Rectal smooth muscle tissue (tissue), 1 donor: ENCODE results near the gene PRSS38.
"Not testable (repeated sequence)": the region's sequence is repeated elsewhere in the genome, so short reads cannot be mapped to it uniquely, and the experiment has no call there.

ENCODE experiments used
- H3K27ac ChIP-seq: one replicate; pipeline ENCODE4 v1.7.0; 2013; ENCODE audit warnings: low read depth, low read length, inconsistent platforms
- H3K27me3 ChIP-seq: one replicate; pipeline ENCODE4 v1.7.0; 2013; ENCODE audit warnings: low read length; ENCODE audit not compliant: control insufficient read depth, insufficient read depth
- H3K36me3 ChIP-seq: one replicate; pipeline ENCODE4 v1.7.0; 2013; ENCODE audit warnings: low read length; ENCODE audit not compliant: control insufficient read depth, insufficient read depth
- H3K4me1 ChIP-seq: one replicate; pipeline ENCODE4 v1.7.0; 2013; ENCODE audit warnings: low read length; ENCODE audit not compliant: control insufficient read depth, insufficient read depth
- H3K4me3 ChIP-seq: one replicate; pipeline ENCODE4 v1.7.0; 2013; ENCODE audit warnings: low read length
- H3K9ac ChIP-seq: one replicate; pipeline ENCODE4 v1.7.0; 2013; ENCODE audit warnings: low read length

The PRSS38 gene

DNA sequence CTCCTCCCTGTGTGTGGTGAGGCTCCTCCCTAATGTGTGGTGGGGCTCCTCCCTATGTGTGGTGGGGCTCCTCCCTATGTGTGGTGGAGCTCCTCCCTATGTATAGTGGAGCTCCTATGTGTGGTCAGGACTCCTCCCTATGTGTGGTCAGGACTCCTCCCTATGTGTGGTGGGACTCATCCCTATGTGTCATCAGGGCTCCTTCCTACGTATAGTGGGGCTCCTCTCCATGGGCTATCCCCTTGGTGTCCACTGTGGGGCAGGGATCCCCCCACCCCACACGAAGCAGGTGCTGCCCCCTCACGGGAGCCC lies 29.6 kb downstream of the PRSS38 start:
- Histone ChIP-seq H3K4me1 (no peaks in the 10 kb centered on the region), H3K36me3 (no peaks in the 10 kb centered on the region), H3K9ac (no peak overlapping the region), H3K27me3 (no peaks in the 10 kb centered on the region), H3K4me3 (no peak overlapping the region), H3K27ac (no peak overlapping the region)

DNA sequence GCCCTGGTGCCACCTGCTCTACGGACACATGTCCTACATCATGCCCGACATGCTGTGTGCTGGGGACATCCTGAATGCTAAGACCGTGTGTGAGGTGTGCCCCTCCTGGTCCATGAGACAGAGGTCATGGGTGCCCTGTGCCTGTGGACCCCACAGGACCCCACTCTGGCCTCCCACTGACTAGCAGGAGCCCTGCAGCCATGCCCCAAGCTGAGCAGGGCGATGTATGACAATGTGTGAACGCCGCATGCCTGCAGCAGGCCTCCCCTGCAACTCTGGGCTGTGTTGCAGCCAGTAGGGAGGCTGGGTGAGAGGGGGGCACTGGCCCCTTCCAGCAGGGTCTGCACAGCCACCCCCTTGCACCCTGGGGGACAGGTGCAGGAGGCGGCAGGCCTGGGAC lies 30.0 kb downstream of the PRSS38 start:
- no peaks in the 10 kb centered on the region for H3K4me1 ChIP-seq
- no peaks in the 10 kb centered on the region for H3K27me3 ChIP-seq
- H3K27ac ChIP-seq, result no peak overlapping the region
- no peak overlapping the region for H3K4me3 ChIP-seq
- no peak overlapping the region for H3K9ac ChIP-seq
- no peaks in the 10 kb centered on the region for H3K36me3 ChIP-seq

DNA sequence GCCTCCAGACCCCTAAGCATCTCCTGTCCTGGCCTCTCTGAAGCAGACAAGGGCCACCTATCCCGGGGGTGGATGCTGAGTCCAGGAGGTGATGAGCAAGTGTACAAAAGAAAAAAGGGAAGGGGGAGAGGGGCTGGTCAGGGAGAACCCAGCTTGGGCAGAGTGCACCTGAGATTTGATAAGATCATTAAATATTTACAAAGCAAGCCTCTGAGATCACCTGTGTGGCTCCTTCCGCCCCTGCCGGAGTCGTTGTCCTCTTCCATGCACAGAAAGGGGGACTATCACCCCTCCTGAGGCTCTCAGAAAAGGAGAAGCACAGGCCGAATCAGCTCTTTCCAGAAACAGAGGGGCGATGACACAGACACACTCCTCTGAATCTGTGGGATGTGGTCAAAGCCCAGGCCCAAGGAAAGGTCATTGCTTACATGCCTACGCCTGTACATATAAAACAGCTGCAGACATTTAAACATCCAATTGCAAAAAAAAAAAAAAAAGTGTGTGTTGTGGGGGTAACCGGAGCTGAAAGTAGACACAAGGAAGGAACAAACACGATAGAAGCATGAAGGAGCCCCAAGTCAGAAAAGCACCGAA lies 30.9 kb downstream of the PRSS38 start:
- H3K27ac ChIP-seq, result no peak overlapping the region
- H3K4me1 ChIP-seq, result no peaks in the 10 kb centered on the region
- no peak overlapping the region for H3K4me3 ChIP-seq
- H3K27me3 ChIP-seq, result no peaks in the 10 kb centered on the region
- H3K36me3 ChIP-seq, result no peaks in the 10 kb centered on the region
- no peak overlapping the region for H3K9ac ChIP-seq

DNA sequence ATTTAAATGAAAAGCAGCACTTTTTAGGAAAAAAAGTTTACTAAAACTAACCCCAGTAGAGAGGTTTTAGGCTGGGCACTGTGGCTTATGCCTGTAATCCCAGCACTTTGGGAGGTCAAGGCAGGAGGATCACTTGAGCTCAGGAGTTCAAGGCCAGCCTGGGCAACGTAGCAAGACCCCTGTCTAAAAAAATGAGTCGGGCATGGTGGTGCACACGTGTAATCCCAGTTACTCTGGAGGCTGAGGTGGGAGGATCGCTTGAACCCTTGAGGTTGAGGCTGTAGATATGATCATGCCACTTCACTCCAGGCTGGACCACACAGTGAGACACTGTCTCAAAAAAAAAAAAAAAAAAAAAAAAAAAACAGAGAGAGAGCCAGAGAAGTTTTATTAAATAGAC lies 31.6 kb downstream of the PRSS38 start:
- H3K36me3 ChIP-seq, H3K4me1 ChIP-seq, H3K4me3 ChIP-seq: not testable (repeated sequence)

DNA sequence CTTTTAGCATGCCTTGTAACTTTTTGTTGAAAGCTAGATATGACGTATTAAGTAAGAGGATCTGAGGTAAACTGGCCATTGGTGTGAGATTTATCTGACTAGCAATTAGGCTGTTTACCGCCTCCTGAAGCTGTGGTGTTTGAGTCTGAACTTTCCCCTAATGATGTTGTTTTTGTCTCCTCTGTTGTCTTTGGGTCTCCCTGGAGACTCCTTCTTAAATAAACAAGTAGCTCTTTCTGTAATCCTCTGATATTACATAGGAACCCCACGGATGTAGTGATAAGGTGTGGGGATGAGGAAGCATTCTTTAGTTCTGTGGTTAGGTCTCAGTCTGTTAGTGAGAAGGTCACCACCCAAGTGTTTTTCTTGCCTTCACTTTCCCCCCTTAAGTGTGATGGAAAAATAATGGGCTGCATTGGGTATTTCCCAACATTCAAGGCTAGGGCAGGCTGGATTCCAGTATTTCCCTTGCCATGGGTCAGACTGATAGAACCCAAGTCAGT lies 33.0 kb downstream of the PRSS38 start:
- Histone ChIP-seq H3K27ac (no peak overlapping the region), H3K27me3 (no peaks in the 10 kb centered on the region), H3K36me3 (no peaks in the 10 kb centered on the region), H3K9ac (no peak overlapping the region), H3K4me3 (no peak overlapping the region), H3K4me1 (no peaks in the 10 kb centered on the region)

More for the DNA sequence above, 31.6 kb downstream of the PRSS38 start:
- not testable (repeated sequence) for H3K9ac ChIP-seq, H3K27ac ChIP-seq, H3K27me3 ChIP-seq

DNA sequence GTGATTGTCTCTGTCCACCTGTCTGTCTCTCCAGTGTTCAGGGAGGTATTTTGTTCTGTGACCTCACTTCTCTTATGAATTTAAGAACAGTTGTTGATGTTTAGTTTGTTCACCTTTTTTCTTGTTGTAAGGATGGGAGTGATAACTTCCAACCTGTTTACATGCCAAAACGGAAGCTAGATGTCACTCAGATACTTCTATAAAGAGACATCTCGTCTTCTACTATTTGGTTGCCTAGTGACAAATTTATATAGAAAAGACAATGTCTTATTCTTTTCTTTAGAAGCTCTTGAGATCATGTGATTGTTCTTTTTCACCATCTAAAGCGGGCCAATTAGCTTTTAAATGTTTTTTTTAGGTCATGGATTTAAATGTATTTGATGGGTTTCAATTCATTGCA lies 33.8 kb downstream of the PRSS38 start:
- no peak overlapping the region for H3K9ac ChIP-seq
- no peak overlapping the region for H3K4me3 ChIP-seq
- H3K27me3 ChIP-seq, result no peaks in the 10 kb centered on the region
- H3K4me1 ChIP-seq, result no peaks in the 10 kb centered on the region
- no peaks in the 10 kb centered on the region for H3K36me3 ChIP-seq
- no peak overlapping the region for H3K27ac ChIP-seq

DNA sequence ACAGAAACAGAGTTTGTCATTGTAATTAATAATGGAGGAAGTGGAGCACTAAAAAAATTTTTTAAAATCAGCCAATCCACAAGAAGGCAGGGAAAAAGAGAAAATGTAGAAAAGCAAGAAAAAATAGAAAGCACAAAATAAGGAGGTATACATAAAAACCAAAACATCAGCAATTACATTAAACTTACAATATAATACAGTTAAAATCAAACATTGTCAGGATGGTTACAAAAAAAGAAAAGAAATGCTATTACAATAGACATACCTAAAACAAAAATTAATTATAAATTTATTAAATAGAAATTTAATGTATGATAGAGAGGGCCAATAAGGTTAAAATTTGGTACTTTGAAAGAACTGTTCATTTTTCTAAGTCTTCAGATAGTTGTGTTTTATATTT lies 38.7 kb downstream of the PRSS38 start:
- H3K4me3 ChIP-seq, result no peak overlapping the region
- no peak overlapping the region for H3K9ac ChIP-seq
- H3K4me1 ChIP-seq, result no peaks in the 10 kb centered on the region
- no peak overlapping the region for H3K27ac ChIP-seq
- H3K27me3 ChIP-seq, result no peaks in the 10 kb centered on the region
- no peaks in the 10 kb centered on the region for H3K36me3 ChIP-seq

DNA sequence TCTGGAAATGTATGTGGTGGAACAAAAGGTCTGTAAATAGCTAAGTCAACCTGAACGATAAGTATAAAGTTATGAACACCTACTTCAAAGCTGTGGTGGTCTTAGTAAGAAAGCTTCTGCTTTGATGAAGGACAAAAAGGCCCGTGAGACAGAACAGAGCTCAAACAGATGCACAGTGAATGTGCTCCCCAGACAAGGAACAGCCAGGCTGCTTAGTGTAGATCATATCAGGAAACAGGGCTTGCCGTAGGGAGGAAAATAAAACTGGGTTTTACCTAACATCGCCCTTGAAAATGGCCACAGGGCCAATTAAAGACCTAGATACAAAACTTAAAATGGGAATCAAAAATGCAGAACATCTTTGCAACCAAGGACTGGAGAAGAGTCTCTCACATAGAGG lies 40.2 kb downstream of the PRSS38 start:
- no peaks in the 10 kb centered on the region for H3K36me3 ChIP-seq
- no peak overlapping the region for H3K27ac ChIP-seq
- H3K4me1 ChIP-seq, result no peaks in the 10 kb centered on the region
- H3K27me3 ChIP-seq, result no peaks in the 10 kb centered on the region
- no peak overlapping the region for H3K9ac ChIP-seq
- no peak overlapping the region for H3K4me3 ChIP-seq

DNA sequence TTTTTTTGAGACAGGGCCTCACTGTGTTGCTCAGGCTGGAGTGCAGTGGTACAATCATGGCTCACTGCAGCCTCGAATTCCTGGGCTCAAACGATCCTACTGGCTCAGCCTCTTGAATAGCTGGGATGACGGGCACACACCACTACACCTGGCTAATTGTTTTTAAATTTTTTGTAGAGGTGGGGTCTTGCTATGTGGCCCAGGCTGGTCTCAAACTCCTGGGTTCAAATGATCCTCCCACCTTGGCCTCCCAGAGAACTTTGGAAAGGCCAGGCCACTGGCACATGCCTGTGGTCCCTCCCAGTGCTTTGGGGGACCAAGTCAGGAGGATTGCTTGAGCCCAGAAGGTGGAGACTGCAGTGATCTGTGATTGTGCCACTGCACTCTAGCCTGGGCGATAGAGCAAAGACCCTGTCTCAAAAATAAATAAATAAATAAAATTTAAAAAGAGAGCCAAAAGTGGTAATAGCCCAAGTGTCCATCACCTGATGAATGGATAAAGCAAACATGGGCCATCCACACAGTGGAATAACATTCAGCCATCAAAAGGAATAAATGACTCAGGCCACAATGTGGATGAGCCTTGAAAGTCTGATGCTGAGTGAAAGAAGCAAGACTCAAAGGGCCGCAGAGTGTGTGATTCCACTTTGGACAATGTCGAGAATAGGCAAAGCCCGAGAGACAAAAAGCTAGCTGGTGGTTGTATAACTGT lies 40.8 kb downstream of the PRSS38 start:
- no peaks in the 10 kb centered on the region for H3K4me1 ChIP-seq
- no peak overlapping the region for H3K4me3 ChIP-seq
- H3K36me3 ChIP-seq, result no peaks in the 10 kb centered on the region
- H3K9ac ChIP-seq, result no peak overlapping the region
- H3K27ac ChIP-seq, result no peak overlapping the region
- H3K27me3 ChIP-seq, result no peaks in the 10 kb centered on the region

DNA sequence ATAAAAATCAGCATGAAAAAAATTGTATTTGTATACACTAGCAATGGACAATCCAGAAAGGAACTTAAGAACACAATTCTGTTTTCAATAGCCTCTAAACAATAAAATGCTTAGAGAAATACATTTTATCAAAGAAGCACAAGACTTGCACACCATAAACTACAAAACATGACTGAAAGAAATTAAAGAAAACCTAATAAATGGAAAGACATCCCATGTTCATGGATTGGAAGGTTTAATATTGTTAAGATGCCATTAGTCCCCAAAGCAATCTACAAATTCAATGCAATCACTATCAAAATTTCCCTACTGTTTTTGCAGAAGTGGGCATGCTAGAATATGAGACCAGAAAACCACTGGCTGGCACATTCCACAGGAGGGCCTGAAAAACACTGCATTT lies 49.4 kb downstream of the PRSS38 start:
- Histone ChIP-seq H3K27me3 (no peaks in the 10 kb centered on the region), H3K9ac (no peak overlapping the region), H3K27ac (no peak overlapping the region)

DNA sequence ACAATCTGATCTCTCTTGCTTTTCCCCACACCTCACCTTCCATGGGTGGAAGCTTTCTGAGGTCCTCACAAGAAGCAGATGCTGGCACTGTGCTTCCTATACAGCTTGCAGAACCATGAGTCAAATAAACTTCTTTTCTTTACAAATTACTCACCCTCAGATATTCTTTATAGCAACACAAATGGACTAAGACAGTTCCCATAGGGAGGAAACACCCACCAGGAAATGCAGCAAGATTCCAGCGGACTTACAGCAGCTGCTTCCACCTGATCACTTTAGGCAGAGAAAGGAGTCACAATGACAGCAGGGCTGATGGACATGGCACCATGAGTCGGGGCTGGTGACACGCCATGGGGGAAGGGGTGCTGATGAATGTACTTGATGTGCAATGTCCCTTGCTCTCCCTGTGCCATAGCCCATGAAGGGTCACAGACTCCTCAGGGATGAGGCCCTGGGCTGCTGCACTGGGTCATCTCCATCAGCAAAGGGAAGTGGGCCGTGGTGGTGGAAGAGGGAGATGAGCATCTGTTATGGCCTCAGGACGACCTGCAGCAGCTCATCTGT lies 53.9 kb downstream of the PRSS38 start:
- no peaks in the 10 kb centered on the region for H3K4me1 ChIP-seq
- H3K9ac ChIP-seq, result no peak overlapping the region
- no peaks in the 10 kb centered on the region for H3K27me3 ChIP-seq
- no peaks in the 10 kb centered on the region for H3K36me3 ChIP-seq
- no peak overlapping the region for H3K27ac ChIP-seq
- H3K4me3 ChIP-seq, result no peak overlapping the region

More for the DNA sequence above, 49.4 kb downstream of the PRSS38 start:
- Histone ChIP-seq H3K36me3 (no peaks in the 10 kb centered on the region), H3K4me1 (no peaks in the 10 kb centered on the region), H3K4me3 (no peak overlapping the region)

DNA sequence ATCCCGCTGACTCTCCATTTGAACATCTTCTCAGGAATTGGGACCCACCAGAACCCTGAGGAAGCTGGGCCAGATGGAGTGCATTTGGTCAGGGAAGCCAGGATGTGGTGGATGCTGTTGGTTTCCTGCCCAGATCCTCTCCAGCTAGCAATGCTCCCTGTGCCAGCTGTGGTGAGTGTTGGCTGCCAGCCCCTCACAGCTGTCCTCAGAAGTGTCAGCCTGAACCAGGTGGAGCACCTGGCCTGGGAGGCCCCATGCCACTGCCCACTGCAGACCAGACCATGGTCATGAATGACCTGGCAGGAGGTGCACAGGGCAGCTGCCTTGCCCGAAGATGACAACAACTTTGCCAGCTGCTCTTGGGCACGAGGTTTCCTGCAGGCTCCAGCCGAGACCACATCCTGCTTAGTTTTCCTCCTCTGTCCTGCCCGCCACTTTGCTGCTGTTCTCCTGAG lies 54.4 kb downstream of the PRSS38 start:
- H3K27ac ChIP-seq, result no peak overlapping the region
- no peaks in the 10 kb centered on the region for H3K4me1 ChIP-seq
- H3K36me3 ChIP-seq, result no peaks in the 10 kb centered on the region
- H3K27me3 ChIP-seq, result no peaks in the 10 kb centered on the region
- no peak overlapping the region for H3K9ac ChIP-seq
- H3K4me3 ChIP-seq, result no peak overlapping the region

DNA sequence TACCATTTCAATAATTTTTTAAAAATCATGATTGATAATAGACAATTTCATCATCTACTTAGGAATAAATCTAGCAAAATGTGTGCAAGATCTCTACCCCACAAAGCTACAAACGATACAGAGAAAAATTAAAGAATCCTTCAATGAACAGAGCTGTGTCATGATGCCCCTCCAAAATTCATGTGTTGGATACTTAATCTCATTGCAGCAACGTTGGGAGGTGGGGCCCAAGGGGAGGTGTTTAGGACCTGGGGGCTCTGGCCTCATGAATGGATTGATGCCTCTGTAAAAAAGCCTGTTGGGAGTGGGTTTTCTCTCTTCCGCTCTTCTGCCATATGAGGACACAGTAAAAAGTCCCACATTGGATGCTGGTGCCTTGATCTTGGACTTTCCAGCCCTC lies 54.9 kb downstream of the PRSS38 start:
- Histone ChIP-seq H3K36me3 (no peaks in the 10 kb centered on the region), H3K27me3 (no peaks in the 10 kb centered on the region), H3K9ac (no peak overlapping the region), H3K4me1 (no peaks in the 10 kb centered on the region), H3K27ac (no peak overlapping the region), H3K4me3 (no peak overlapping the region)
